NCI-H2196 (cell line): ENCODE measurements around the gene PLCD3.
A peak's percentile ranks its signal among the peaks of the same experiment; 100 is the strongest.

Experiments used
- DNase-seq: peaks from one replicate; lab custom pipeline; 2025; ENCODE audit not compliant: unreplicated experiment; lab: John Stamatoyannopoulos, UW

The PLCD3 gene

DNA sequence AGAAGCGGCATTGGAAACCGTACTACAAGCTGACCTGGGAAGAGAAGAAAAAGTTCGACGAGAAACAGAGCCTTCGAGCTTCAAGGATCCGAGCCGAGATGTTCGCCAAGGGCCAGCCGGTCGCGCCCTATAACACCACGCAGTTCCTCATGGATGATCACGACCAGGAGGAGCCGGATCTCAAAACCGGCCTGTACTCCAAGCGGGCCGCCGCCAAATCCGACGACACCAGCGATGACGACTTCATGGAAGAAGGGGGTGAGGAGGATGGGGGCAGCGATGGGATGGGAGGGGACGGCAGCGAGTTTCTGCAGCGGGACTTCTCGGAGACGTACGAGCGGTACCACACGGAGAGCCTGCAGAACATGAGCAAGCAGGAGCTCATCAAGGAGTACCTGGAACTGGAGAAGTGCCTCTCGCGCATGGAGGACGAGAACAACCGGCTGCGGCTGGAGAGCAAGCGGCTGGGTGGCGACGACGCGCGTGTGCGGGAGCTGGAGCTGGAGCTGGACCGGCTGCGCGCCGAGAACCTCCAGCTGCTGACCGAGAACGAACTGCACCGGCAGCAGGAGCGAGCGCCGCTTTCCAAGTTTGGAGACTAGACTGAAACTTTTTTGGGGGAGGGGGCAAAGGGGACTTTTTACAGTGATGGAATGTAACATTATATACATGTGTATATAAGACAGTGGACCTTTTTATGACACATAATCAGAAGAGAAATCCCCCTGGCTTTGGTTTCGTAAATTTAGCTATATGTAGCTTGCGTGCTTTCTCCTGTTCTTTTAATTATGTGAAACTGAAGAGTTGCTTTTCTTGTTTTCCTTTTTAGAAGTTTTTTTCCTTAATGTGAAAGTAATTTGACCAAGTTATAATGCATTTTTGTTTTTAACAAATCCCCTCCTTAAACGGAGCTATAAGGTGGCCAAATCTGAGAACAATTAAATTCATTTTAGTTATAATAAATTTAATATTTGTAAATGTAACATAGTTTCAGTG is 17.7 kb upstream of the PLCD3 start:
- no peak for DNase-seq

DNA sequence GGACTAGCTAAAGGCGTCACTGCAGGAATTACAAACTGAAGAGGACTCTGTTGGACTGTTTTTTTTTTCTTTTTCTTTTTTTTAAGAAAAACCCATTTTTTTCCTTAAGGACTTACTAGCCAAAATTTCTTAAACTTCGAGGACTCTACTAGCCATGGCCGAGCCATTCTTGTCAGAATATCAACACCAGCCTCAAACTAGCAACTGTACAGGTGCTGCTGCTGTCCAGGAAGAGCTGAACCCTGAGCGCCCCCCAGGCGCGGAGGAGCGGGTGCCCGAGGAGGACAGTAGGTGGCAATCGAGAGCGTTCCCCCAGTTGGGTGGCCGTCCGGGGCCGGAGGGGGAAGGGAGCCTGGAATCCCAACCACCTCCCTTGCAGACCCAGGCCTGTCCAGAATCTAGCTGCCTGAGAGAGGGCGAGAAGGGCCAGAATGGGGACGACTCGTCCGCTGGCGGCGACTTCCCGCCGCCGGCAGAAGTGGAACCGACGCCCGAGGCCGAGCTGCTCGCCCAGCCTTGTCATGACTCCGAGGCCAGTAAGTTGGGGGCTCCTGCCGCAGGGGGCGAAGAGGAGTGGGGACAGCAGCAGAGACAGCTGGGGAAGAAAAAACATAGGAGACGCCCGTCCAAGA is 16.8 kb upstream of the PLCD3 start:
- DNase-seq = peak; percentile 79

DNA sequence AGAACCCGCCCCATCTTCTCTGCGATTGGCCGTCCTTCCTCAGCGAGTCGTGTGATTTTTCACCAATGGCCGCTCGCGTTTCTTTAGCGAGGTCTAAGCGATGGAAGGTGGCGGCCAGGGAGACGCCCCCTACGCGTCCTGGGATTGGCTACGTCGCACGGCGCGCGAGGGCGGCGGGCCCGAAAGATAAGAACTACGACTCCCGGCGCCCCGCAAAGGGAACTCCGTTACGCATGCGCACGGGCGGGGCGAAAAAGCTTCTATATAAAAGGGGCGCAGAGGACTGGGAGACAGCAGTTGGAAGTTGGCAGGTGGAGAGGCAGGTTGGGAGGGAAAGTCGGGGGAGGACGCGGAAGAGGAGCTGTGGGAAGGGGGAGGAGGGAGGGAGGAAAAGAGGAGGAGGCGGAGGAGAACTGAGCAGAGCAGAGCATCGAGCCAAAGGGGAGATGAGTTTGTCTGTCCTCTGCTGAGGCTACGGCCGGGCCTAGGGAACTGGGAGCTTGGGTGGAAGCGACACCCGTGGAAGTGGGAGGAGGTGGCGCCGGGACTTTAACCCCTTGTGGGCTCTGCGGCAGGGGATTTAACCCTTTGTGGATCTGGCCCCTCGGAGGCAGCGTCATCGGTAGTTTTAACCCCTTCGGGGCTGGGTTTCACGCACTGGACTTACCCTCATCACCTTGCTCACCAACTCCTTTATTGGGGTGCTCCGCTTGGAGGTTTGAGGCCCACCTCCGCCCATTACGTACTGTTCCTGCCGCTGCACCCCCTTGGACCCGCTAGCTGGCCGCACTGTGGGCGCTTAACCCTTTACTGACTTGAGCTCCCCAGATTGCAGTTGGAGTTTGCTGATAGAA is 16.1 kb upstream of the PLCD3 start, which contains the start of gene HEXIM1:
Gene HEXIM1, plus strand, starts transcription at position 293 of the 854 bp plus-strand sequence. CDS start 716 bp downstream, outside the sequence.
- peak; percentile 99 for DNase-seq

DNA sequence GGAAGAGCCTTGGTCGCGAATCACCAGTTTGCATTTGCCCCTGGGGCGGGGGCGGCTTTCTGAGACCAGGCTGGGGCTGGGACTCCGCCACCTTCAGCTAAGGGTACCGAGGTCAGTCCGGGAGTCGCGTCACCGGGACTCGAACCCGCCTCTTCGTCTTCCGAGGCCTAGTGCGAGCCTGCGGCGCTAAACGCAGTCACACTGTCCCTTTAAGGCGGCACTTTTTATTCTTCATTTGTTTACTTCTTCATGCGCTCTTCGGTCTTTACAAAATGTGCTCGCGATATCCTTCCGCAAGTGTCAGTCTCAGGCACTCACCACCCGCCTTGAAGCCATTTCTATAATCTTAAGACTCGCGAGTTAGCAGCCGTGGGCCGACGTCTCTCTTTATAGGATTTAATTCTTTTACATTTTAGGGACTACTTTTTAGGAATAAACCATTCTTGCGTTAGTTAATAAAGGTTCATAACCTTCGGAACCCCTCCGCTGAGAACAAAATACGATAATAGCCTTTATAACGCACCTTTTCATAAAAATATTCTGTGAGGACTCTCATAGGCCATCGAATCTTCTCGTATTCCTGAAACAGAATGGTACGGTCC is 15.4 kb upstream of the PLCD3 start:
- peak; percentile 90 for DNase-seq

DNA sequence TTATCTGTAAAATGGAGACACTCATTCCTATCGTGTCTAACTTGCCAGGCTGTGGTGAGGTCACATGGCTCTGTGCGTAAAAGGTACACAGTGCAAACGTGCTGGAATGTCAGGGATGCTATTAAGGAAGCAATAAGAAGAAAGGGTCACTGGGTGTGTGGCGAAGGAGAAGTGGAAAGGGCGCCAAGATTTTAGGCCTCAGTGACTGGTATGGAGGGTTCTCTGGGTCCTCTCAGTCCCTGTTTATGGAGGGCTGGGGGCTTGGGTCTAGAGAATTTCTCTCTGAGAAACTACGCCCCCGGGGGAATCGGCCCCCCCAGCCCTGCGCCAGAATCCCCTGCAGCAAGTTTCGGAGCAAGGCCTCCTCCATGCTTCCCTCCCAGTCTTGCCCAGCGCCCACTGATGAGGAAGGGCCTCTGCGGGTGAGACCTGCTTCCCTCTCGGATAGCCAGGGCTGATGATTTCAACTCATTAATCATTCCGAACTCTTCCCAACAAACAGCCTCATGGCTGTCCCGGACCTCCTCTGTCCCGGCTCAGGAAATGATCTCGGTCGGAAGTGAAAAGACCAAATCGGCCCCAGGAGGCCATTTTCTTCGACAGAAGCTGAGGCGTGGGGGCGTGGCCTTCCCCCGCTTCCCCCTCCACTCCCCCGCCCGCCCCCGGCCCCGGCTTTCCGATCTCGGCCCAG is 14.7 kb upstream of the PLCD3 start:
- peak; percentile 85 for DNase-seq

DNA sequence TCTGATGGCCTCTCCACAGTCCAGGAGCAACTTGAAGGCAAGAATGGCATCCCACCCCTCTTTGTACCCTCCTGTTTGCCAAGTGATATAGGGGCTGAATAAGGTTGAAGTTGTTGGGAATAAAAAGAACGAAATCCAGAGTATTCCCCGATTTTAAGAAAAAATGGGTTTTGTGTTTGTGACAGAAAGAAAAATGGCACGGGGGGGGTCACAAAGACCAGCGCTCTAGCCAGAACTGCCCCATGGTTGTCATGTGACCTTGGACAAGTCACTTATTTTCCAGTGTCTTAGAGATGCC is 14.2 kb upstream of the PLCD3 start:
- no peak for DNase-seq

DNA sequence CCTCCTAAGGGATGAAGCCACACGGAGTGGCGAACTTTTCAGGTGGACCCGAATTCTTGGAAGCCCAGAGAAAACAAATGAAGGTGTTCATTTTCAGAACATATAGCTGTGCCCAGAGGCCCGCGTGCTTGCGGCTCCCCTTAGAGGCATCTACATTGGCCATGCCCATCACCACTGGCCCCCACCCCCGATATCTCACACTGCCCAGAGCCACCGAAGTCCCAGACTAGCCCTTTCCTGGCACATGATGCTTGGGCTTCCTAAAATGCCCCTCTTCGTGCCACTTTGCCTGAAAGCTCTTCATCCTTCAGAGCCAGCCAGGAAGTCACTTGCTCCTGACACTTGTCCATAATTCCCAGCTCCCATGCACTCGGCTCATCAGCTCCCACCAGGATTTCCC is 13.9 kb upstream of the PLCD3 start:
- no peak for DNase-seq

DNA sequence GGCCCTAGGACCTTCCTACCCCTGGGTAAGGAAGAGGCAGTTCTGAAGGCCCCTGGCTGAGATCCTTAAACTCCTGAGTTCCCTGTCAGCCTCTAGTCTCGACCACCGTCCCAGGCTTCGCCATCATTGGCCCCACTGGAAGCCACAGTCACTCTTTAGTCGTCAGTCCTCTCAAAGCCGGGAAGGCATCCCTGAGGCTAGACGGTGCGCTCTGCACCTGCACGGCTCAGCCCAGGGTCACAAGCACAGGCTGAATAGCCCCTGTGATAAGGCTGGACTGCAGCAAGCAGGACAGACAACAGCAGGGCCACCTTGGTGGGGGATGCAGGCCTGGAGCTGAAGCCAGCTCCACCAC is 12.7 kb upstream of the PLCD3 start:
- no peak for DNase-seq

DNA sequence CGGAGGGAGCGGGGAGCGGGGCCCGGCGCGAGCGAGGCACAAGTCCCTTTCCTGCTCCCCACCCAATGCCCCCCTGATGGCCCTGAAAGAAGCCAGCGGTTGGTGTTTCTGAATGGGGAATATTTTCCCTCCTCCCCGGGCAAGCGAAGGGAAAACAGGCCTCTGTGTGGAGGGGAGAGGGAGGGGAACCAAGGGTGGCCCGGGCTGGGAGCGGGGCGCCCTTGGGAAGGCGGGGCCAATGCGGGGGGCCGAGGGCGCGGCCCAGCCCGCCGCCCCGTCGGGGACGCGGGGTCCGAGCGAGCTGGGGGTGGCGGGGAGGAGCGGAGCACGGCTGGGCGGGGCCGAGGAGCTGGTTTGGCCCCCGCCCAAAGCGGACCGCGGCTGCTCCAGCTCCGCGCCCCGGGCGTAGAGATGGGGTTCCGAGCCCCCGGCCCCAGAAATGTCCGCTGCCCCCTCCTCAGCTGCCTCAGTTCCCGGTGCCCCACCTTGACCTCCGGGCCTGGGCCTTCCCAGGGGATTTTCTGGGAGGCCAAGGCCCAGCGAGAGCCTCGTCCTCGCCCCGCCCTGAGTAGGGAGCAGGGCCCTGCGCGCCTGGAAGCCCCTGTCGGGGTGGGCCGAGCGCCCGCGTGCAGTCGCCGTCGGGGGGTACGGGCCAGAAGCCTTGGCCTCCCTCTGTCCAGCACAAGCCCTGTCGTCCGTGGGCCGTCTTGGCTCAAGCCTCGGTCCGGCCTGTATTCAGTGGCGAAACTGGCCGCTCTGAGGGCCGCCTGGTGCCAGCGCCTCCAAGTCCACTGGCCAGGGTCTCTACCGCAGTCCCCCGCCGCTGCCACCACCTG is 12.1 kb upstream of the PLCD3 start:
- DNase-seq = no peak

DNA sequence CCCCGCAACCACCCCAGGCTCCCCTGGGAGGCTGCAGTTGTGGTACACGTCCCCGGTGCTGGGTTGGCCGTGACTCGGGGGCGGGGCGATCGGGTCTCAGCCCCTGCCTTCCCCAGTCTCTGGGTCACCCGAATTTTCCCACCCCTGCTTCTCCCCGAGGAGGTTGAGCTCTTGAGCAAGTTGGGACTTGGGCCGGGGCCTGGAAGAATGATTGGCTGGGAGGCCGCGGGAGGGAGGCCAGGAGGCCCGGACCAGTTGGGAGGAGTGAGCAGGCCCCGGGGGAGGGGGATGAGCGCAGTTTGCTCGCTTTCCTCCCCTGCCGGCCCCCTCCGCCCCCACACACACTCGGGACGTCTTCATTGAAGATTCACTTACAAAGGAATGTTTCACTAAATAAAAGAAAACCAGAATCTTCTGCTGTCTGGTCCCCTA is 11.5 kb upstream of the PLCD3 start:
- no peak for DNase-seq

DNA sequence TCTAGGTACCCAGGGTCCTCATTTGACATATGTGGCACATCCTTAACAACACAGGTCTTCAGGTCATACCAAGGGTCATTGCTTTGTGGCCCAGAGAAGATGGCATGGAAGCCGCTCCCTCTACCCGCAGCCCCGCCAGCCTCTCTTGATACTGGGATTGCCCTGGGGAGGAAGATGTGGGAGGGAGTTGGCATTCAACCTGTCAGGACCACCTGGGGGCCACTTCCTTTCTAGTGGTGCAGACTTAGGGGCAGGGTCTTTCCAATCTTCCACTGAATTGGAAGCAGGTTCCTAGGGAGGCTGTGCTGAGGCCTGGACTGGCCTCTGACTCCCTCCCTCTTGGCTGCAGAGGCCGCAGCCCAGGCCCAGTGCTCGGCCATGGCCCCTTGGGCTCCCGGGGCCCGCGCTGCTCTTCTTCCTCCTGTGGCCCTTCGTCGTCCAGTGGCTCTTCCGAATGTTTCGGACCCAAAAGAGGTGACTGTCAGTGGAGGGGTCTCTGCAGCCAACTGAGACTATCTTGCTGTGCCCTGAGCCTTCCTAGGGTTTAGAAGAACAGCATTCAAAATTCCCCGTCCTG is 10.9 kb upstream of the PLCD3 start:
- no peak for DNase-seq

DNA sequence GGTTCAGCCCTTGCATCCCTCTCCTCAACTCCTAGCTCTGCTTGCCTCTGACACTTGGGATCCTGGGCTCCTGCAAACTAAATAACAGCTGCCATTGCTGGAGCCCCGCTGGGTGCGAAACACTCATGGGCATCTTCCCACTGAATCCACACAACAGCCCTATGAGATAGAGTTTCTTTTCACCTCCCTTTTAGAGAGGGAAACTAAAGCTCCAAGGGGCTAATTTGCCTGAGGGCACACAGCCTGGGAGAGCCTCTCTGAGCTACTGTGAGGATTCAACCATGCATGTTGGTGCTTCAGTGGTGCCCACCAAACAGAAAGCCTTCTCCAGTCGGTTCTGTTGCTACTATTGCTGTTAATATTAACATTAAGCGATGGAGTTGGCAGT is 7.2 kb upstream of the PLCD3 start:
- no peak for DNase-seq

DNA sequence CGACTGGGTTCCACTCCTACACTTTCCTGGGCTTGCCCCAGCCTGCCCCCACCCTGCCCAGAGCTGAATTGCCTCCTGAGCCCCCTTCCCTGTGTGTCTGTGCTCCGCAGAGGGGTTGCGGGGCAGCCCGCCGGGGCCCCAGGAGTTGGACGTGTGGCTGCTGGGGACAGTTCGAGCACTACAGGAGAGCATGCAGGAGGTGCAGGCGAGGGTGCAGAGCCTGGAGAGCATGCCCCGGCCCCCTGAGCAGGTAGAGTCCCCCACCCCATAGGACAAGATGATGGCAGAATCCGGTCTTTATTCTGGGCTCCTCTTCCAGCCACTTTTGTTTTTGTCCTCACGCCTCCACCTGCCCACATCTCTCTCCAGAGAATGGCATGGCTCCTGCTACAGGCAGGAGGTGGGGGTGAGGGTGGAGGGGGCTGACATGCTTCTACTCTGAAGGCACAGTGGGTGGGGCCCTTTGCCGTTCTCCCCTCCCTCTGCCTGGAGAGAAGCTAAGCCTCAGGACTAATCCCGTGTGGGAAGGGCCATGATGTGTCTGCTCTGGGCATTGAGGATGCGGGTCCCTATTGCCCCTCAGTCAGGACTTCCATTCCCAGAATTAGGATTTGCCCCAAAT is 6.7 kb upstream of the PLCD3 start:
- no peak for DNase-seq

DNA sequence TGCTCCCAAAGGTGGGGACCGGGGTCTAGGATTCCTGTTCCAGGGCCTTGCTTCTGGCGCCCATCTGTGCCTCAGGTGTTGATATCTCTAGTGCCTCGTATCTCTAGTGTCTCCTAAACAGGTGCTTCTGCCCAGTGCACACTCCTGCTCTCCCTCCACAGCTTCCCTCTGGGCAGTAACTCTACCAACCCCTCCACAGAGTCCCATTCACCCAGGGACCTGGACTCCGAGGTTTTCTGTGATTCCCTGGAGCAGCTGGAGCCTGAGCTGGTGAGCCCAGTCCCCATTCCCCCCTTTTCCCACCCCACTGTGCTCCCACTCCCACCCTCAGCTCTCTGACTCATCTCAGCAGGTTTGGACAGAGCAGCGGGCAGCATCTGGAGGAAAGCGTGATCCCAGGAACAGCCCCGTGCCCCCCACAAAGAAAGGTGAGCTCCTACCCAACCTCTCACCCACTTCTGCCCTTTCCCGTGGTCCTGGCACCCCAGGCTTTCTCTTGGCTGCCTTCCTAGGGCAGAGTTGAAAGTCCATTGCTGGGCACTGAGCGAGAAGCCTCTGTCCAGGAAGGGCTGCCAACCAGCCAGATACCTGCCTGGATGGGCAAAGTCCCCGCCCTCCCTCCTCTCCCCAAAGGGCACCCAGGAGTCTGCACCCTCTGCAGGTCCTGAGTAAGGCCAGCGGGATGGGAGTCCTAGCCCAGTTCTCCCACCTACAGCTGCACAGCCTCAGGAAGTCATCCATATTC is 5.4 kb upstream of the PLCD3 start:
- DNase-seq = no peak

DNA sequence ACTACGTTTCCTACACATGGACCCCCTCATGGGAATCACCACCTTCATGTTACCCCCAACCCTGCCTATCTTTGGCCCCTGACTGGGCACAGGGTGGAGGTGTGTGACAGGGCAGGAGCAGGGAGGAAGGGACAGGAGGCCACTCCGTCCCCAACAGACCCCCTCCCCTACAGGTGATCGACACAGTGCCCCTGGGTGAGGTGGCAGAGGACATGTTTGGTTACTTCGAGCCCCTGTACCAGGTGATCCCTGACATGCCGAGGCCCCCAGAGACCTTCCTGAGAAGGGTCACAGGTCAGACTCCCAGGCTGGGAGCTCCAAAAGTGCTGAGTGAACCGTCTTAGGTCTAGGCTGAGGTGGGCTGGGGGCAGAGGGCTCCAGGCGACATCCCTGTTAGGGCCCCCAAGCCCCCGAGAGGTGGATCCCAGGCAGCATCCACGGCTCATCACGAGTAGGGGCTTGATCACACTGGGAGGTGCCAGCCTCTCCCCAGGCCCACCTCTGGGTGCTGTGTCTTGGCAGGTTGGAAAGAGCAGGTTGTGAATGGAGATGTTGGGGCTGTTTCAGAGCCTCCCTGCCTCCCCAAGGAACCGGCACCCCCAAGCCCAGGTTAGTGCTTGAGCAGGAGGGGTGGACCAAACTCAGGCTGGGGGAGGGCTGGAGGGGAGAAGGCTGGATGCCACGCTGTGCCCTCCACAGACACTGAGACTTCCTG is 4.7 kb upstream of the PLCD3 start:
- DNase-seq = no peak

DNA sequence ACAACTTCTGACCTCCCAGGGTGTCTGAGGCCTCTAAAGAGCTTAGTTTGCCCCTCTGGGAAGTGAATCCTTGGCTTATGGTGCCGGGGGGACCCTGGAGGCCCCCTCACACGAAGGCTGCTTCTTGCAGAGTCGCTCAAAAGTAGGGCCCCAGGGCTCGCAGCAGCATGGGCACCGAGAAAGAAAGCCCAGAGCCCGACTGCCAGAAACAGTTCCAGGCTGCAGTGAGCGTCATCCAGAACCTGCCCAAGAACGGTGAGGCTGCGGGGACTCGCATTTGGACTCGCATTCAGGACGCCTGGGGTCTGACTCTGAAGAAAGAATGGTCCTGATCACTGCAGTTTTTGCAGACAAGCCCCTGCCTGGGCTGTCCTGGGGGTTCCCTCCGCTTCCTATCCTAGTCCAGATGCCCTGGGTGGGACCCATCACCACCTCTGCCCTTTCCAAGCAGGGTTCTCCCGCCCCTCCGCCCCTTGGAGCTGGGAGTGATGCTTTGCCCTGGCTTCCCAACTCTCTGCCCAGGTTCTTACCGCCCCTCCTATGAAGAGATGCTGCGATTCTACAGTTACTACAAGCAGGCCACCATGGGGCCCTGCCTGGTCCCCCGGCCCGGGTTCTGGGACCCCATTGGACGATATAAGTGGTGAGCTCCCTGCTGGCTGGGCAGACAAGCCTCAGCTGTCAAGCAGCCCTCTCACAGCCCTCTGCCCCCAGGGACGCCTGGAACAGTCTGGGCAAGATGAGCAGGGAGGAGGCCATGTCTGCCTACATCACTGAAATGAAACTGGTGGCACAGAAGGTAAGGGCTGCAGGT is 3.9 kb upstream of the PLCD3 start:
- no peak for DNase-seq
